Measurements from ENCODE around the gene RND2. TPM values are rescaled to one million over a fixed set of nuclear protein-coding genes. Genes with fewer than 3 reads are reported as not detected.

Gene RND2
- total and polyA plus RNA-seq, 4 donors, result 1.9 to 2.8 (median 2.2) TPM

- Histone ChIP-seq H3K4me1 (ENCODE audit: control insufficient read depth in 4 of 4, insufficient read depth in 4 of 4, low read length in 3 of 4) (peaks cover 6 to 30% (median 18%) of the 10 kb centered on the region in 4 donors), H3K9ac (ENCODE audit: low read depth in 1 of 2, low read length in 2 of 2) (peak within 1 kb of the TSS in 1 of 2 donors; percentile 36), H3K36me3 (ENCODE audit: control insufficient read depth in 4 of 4, insufficient read depth in 3 of 4, low read depth in 1 of 4, low read length in 3 of 4) (no peaks in the 10 kb centered on the region), H3K9me3 (ENCODE audit: control insufficient read depth in 4 of 4, low read length in 3 of 4) (no peaks in the 10 kb centered on the region), H3K4me3 (ENCODE audit: low read depth in 1 of 3, low read length in 3 of 3) (peak within 1 kb of the TSS; percentile 59 to 92 (median 85)), H3K27ac (ENCODE audit: low read depth in 1 of 2, low read length in 2 of 2) (peak within 1 kb of the TSS; percentile 70 to 80), H3K27me3 (ENCODE audit: control insufficient read depth in 4 of 4, insufficient read depth in 4 of 4, low read length in 3 of 4) (no peaks in the 10 kb centered on the region)
- TF ChIP-seq NR2F2 (IDR thresholded peaks at IDR 0.05) (no peak), YY1 (IDR thresholded peaks at IDR 0.05) (no peak), CTCF (IDR thresholded peaks at IDR 0.05; ENCODE audit: low read depth, low read length, missing input control) (no peak), SP1 (IDR thresholded peaks at IDR 0.05) (no peak), REST (IDR thresholded peaks at IDR 0.05) (peak; percentile 13), RAD21 (IDR thresholded peaks at IDR 0.05) (peak; percentile 39 to 41), GABPA (IDR thresholded peaks at IDR 0.05 in 1 of 2, conservative IDR thresholded peaks at IDR 0.05 in 1 of 2) (no peak)
- under 1% methylated on average over 80 of the region's 80 CpGs for WGBS
- peak; percentile 81 for DNase-seq (ENCODE audit: low spot score)
These were observed 3.1 kb upstream of the RND2 start, which contains the start of gene VAT1 for GRCh38 chr17:43021741-43022512. TSS of gene VAT1 (minus strand) at chr17:43022385. CDS start at chr17:43022322, 63 bp downstream.

GRCh38 chr17:43025290-43025657 is 243 bp downstream of the RND2 start:
- no peak overlapping the region for H3K27ac ChIP-seq (ENCODE audit: low read depth in 1 of 2, low read length in 2 of 2)

More at GRCh38 chr17:43025290-43025657, 243 bp downstream of the RND2 start:
- DNase-seq (ENCODE audit: low spot score), result no peak
- Histone ChIP-seq H3K9ac (ENCODE audit: low read depth in 1 of 2, low read length in 2 of 2) (no peak overlapping the region), H3K4me1 (ENCODE audit: control insufficient read depth in 4 of 4, insufficient read depth in 4 of 4, low read length in 3 of 4) (peaks cover 10 to 37% (median 21%) of the 10 kb centered on the region in 4 donors), H3K4me3 (ENCODE audit: low read depth in 1 of 3, low read length in 3 of 3) (peak overlapping the region in 1 of 3 donors; percentile 42), H3K9me3 (ENCODE audit: control insufficient read depth in 4 of 4, low read length in 3 of 4) (no peaks in the 10 kb centered on the region), H3K36me3 (ENCODE audit: control insufficient read depth in 4 of 4, insufficient read depth in 3 of 4, low read depth in 1 of 4, low read length in 3 of 4) (no peaks in the 10 kb centered on the region), H3K27me3 (ENCODE audit: control insufficient read depth in 4 of 4, insufficient read depth in 4 of 4, low read length in 3 of 4) (no peaks in the 10 kb centered on the region)
- TF ChIP-seq HNF4A (conservative IDR thresholded peaks at IDR 0.05) (no peak), SP1 (IDR thresholded peaks at IDR 0.05) (no peak), CTCF (IDR thresholded peaks at IDR 0.05; ENCODE audit: low read depth, low read length, missing input control) (no peak), TAF1 (conservative IDR thresholded peaks at IDR 0.05) (no peak), REST (IDR thresholded peaks at IDR 0.05) (no peak), NR2F2 (IDR thresholded peaks at IDR 0.05) (no peak), JUND (IDR thresholded peaks at IDR 0.05) (no peak)
- WGBS, result 26% methylated on average over 27 of the region's 27 CpGs
